ENCODE results near the gene CFAP46. TPM values are rescaled to one million over a fixed set of nuclear protein-coding genes. Genes with fewer than 3 reads are reported as not detected.

Gene CFAP46
- total RNA-seq, 6 experiments from 2014 or later: 0.31 to 1.4 (median 0.32) TPM; not detected in 1

DNA sequence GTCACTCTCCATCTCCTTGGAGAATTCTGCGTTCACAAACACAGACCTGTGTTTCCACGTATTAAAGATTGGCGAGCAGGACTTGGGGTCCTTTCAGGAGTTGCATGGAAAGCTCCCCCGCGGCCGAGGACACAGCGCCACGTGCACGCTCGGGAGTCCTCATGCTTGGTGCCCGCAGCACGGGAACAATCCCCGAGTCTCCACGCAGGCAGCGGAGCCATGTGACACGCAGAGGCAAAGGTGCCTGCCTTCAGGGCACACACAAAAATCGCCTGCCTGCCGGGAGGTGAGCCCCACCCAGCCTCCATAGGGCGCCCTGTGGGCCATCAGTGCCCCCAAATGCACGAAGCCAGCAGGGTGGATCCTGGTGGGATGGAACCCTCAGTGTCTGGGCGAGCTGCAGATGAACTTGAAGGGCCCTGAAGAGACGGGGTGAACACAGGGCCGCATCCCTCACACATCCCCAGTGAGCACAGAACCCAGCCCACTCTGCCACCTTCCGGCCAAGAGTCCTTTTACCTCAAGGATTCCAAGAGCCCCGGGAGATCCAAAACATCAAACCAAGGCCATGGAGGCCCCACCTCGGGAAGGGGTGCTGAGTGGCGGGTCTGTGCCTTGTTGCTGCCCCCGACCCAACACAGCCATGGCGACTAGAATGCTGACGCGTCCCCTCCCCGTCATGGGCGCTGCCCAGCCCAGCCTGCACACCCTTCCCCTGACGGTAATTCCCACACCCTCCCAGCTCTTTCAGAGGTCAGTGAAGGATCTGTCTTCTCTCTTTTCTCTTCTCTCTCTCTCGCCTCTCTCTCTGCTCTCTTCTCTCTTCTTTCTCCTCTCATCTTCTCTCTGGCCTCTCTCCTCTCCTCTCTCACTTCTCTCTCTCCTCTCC is 55.9 kb downstream of the CFAP46 start:
- DNase-seq: no peak
- Mint-ChIP-seq H3K9me3 (no peaks in the 10 kb centered on the region; the same call in 1 of the 2 replicates), H3K27me3 (ENCODE audit: insufficient read depth) (peaks cover 34% of the 10 kb centered on the region), H3K4me1 (ENCODE audit: low read depth) (peaks cover 9% of the 10 kb centered on the region; the same call in 1 of the 2 replicates), H3K27ac (no peak overlapping the region; the same call in 1 of the 2 replicates), H3K36me3 (ENCODE audit: low read depth) (no peaks in the 10 kb centered on the region), H3K4me3 (no peak overlapping the region)
- no peak for TF ChIP-seq CTCF (IDR thresholded peaks at IDR 0.05)

- H3K9me3 Mint-ChIP-seq: no peaks in the 10 kb centered on the region; the same call in 1 of the 2 replicates
- no peak overlapping the region for H3K4me3 Mint-ChIP-seq
- no peak for TF ChIP-seq CTCF (IDR thresholded peaks at IDR 0.05)
- no peaks in the 10 kb centered on the region for H3K36me3 Mint-ChIP-seq (ENCODE audit: low read depth)
- peaks cover 35% of the 10 kb centered on the region for H3K27me3 Mint-ChIP-seq (ENCODE audit: insufficient read depth)
- H3K4me1 Mint-ChIP-seq (ENCODE audit: low read depth): peaks cover 9% of the 10 kb centered on the region; the same call in 1 of the 2 replicates
- no peak overlapping the region for H3K27ac Mint-ChIP-seq
- DNase-seq: no peak
Observed at GRCh38 chr10:132885451-132886210, 56.7 kb downstream of the CFAP46 start.

- TF ChIP-seq CTCF (IDR thresholded peaks at IDR 0.05): no peak
- Mint-ChIP-seq H3K36me3 (ENCODE audit: low read depth) (no peaks in the 10 kb centered on the region), H3K27ac (no peak overlapping the region), H3K4me3 (no peak overlapping the region), H3K4me1 (ENCODE audit: low read depth) (peaks cover 9% of the 10 kb centered on the region; the same call in 1 of the 2 replicates), H3K9me3 (no peaks in the 10 kb centered on the region; the same call in 1 of the 2 replicates), H3K27me3 (ENCODE audit: insufficient read depth) (peaks cover 35% of the 10 kb centered on the region)
- no peak for DNase-seq
Observed at GRCh38 chr10:132884691-132885271, 57.6 kb downstream of the CFAP46 start.

DNA sequence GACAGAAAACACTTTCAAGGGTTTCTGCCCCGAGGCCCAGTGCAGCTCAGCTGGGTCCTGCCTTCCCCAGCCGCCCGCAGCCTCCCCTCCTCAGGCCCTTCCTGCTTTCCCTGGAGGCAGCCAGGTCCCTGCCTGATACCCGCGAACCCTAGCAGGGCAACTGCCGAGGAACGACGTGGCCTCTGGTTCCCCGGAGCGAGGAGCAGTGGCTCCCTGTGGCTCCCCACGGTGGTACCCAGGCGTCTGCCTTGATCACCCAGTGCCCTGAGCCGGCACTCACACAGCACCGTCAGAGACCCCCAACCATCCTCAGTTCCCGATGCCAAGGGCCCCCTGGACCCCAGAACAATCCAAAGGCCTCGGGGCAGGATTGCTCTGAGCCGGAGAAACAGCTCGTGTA is 58.3 kb downstream of the CFAP46 start:
- Mint-ChIP-seq H3K4me1 (ENCODE audit: low read depth) (peaks cover 9% of the 10 kb centered on the region; the same call in 1 of the 2 replicates), H3K36me3 (ENCODE audit: low read depth) (no peaks in the 10 kb centered on the region), H3K27me3 (ENCODE audit: insufficient read depth) (peaks cover 35% of the 10 kb centered on the region), H3K27ac (no peak overlapping the region), H3K4me3 (no peak overlapping the region), H3K9me3 (no peaks in the 10 kb centered on the region; the same call in 1 of the 2 replicates)
- no peak for TF ChIP-seq CTCF (IDR thresholded peaks at IDR 0.05)
- no peak for DNase-seq

DNA sequence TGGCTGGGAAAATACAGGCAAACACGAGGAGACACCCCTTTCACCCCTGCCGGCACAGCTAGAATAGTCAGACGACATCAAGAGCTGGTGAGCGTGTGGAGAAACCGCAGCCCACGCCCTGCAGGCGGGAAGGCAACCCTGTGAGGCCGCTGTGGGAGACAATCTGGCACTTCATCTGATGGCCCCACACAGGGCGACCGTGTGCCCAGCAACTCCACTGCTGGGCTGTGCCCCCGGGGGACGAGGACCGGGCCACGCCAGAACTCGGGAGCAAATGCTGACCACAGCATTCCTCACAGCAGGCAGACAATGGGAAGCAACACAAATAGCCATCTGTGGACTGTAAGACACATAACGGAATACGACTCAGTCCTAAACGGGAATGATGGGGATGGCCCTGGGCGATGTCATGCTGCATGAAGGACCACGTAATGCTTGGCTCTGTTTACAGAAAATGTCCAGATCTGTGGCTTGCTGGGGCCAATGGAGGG is 58.9 kb downstream of the CFAP46 start:
- peaks cover 35% of the 10 kb centered on the region for H3K27me3 Mint-ChIP-seq (ENCODE audit: insufficient read depth)
- no peak overlapping the region for H3K27ac Mint-ChIP-seq
- H3K36me3 Mint-ChIP-seq (ENCODE audit: low read depth): no peaks in the 10 kb centered on the region
- H3K4me1 Mint-ChIP-seq (ENCODE audit: low read depth): peaks cover 9% of the 10 kb centered on the region; the same call in 1 of the 2 replicates
- no peaks in the 10 kb centered on the region; the same call in 1 of the 2 replicates for H3K9me3 Mint-ChIP-seq
- TF ChIP-seq CTCF (IDR thresholded peaks at IDR 0.05): no peak
- H3K4me3 Mint-ChIP-seq: no peak overlapping the region
- peak; percentile 28 for DNase-seq

Data from HFFc6 (cell line).